HFF-Myc (cell line): ENCODE results near the gene SLC38A3.

Experiments used
- DNase-seq: peaks from one replicate; pipeline ENCODE4 v3.0.0-alpha.2; 2011; ENCODE audit warnings: low read depth; ENCODE audit errors: extremely low read depth
- H3K4me3 ChIP-seq: replicated peaks from 2 replicates; pipeline ENCODE4 v1.5.1; 2011; ENCODE audit warnings: low read depth, mild to moderate bottlenecking, control low read depth, low read length
- TF ChIP-seq, protein P1 (sequence below): IDR thresholded peaks from 2 replicates; pipeline ENCODE4 v1.5.1; 2012; ENCODE audit warnings: mild to moderate bottlenecking, low read depth, low read length, control low read depth; ENCODE audit errors: missing control alignments

Gene SLC38A3

GRCh38 chr3:50249457-50249856 lies 44.4 kb downstream of the SLC38A3 start:
- no peak for DNase-seq
- no peak overlapping the region for H3K4me3 ChIP-seq
- TF ChIP-seq, protein P1, sequence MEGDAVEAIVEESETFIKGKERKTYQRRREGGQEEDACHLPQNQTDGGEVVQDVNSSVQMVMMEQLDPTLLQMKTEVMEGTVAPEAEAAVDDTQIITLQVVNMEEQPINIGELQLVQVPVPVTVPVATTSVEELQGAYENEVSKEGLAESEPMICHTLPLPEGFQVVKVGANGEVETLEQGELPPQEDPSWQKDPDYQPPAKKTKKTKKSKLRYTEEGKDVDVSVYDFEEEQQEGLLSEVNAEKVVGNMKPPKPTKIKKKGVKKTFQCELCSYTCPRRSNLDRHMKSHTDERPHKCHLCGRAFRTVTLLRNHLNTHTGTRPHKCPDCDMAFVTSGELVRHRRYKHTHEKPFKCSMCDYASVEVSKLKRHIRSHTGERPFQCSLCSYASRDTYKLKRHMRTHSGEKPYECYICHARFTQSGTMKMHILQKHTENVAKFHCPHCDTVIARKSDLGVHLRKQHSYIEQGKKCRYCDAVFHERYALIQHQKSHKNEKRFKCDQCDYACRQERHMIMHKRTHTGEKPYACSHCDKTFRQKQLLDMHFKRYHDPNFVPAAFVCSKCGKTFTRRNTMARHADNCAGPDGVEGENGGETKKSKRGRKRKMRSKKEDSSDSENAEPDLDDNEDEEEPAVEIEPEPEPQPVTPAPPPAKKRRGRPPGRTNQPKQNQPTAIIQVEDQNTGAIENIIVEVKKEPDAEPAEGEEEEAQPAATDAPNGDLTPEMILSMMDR: no peak

DNA sequence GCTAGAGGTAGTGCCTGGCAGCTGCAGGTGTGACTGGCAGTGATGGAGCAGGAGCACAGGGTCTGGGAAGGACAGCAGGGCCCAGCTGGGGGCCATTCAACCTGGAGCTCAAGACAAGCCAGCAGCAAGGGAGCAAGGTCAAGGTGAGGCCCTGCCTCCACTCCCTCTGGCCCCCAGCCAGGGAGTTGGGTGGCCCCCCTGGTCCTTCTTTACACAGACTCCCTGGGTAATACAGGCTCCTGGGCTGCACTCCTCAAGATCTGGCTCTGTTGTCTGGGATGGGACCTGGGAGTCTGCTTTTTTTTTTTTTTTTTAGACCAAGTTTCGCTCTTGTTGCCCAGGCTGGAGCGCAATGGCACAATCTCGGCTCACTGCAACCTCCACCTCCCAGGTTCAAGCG lies 45.4 kb downstream of the SLC38A3 start:
- TF ChIP-seq, protein P1: no peak
- DNase-seq: no peak
- no peak overlapping the region for H3K4me3 ChIP-seq

DNA sequence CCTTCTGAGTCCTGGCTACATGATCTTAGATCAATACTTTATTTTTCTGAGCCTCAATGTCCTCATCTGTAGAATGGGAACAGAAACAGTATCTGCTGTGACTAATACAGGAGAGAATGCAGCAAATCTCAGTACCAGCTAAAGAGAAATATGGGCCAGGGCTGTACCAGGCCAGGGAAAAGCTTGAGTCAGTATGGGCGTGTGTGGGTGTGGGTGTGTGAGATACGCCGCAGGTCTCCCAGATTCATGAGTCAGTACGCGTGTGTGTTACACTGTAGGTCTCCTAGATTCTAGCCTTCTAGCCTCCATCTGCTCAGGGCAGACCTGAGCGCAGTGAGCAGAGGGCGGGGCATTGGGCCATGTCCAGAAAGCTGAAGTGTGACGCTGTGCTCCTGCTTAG lies 46.1 kb downstream of the SLC38A3 start:
- no peak overlapping the region for H3K4me3 ChIP-seq
- TF ChIP-seq, protein P1: no peak
- no peak for DNase-seq

DNA sequence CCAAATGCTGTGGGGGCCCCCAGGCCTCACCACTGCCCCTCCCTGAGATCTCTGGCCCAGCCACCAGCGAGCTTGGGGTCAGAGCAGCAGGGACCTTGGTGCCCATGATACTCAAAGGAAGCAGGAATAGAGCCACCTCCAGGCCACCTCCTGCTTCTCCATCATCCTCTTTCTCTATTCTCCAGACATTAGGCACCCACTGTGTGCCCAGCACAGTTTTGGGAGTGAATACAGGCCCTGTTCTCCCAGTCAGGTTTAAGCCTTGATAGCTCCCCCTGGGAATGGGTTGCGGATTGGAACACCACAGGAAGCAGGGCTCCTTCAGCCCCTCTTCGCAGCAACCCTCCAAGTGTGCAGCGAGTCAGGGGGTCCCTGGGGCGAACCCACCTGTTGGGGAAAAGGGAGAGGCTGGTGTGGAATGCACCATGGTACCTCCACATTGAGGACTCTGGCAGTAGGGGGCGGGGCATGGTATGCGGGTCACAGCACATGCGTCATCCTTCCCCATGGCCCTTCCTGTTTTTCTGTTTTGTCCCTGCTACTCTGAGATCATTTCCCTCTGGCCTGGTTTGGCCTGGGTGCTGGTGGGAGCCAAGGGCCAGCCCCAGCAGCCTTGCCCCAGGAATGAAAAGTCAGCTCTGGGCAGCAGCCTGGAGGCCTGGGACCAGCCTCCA lies 49.6 kb downstream of the SLC38A3 start:
- DNase-seq: no peak
- no peak overlapping the region for H3K4me3 ChIP-seq
- TF ChIP-seq, protein P1: no peak

GRCh38 chr3:50255251-50255615 lies 50.2 kb downstream of the SLC38A3 start:
- DNase-seq: no peak
- TF ChIP-seq, protein P1: no peak

DNA sequence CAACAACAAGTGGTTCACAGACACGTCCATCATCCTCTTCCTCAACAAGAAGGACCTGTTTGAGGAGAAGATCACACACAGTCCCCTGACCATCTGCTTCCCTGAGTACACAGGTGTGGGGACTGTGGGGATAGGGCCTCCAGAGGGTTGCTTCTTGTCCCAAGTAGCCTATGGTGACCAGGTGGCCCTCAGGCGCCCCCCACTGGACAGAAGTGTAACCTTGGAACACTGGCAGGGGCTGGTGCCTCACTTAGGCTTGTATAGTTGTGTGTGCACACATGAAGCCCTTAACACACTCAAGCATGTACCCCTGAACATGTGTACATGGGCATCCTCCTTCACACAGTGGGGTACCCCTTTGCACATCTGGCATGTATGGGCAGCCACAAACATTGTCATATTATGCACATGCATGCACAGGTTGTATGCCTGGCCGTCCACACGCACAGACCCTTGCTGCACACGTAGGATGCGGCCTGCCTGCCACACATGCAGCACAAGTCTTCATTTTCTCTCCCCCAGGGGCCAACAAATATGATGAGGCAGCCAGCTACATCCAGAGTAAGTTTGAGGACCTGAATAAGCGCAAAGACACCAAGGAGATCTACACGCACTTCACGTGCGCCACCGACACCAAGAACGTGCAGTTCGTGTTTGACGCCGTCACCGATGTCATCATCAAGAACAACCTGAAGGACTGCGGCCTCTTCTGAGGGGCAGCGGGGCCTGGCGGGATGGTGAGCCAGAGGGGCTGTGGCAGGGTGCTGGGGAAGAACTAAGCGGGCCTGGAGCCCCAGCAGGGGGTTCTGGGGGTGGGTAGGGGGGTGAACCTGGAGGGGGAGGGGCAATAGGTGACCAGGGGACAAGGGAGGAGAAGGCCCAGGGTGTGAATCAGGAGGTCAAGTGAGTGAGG lies 52.2 kb downstream of the SLC38A3 start:
- H3K4me3 ChIP-seq: no peak overlapping the region
- TF ChIP-seq, protein P1: peak; percentile 73
- DNase-seq: no peak

More at GRCh38 chr3:50255251-50255615, 50.2 kb downstream of the SLC38A3 start:
- no peak overlapping the region for H3K4me3 ChIP-seq
